Cerebellar cortex (tissue), 1 donor: ENCODE data around the gene AQP10.
"Not testable (repeated sequence)": the region's sequence is repeated elsewhere in the genome, so short reads cannot be mapped to it uniquely, and the experiment has no call there.

Source experiments
- DNase-seq: peaks from one replicate; pipeline ENCODE4 v3.0.0-alpha.2; 2015; ENCODE audit warnings: low spot score

Gene AQP10

DNA sequence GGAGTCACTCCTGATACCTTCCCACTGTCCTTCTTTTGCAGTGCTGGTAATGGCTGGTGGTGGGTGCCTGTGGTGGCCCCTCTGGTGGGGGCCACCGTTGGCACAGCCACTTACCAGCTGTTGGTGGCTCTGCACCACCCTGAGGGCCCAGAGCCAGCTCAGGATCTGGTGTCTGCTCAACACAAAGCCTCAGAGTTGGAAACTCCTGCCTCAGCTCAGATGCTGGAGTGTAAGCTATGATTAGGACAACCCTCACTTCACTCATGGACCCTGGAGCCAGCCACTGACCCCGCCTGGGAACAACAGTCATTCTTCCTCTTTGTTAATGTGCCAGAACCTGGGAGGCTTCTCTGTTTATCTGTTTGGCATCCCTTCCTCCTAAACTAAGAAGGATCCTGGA, 3.3 kb downstream of the AQP10 start:
- DNase-seq = no peak

DNA sequence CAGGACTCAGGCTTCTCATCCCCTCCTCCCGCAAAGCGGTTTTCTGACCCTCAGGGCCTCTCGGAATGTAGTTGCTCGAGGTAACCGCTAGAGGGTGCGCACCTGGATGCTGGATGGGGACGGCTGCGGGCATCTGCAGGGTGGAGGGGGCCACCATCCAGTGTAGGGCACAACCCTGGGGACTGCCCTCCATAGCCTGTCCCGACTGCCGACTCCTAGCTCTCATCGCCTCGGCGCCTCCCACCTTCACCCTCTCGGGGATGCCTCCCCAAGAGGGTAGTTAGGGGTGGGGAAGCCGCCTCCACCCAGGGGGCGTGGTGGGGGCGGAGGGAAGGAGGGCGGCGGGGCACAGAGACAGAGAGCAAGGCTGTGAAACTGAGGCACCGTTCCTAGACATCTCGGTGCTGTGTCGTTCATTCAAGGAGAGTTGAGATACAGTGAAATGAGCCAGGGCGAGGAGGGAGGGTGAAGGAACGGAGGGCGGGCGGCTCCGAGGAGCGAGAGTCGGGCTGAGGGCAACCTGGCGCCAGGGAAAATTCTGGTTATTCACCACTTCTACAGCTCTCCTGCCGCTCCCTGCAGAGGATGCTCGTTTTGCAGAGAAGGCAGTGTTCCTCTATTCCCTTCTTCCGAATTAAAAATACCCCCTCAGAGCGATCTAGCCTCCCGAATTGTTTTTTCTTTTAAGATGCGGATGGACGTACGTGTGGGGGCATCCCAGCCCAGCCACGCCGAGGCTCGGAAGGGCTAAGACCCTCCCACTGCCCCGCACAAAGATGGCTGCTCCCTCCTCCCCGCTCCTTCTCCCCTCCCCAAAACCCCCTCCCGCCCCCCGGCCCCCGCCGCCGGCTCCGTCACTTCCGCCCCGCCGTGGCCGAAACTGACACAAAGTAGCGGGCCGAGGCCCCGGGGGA, 4.0 kb downstream of the AQP10 start, which contains the start of gene ATP8B2:
TSS of gene ATP8B2 (plus strand) at position 857 of the 914 bp plus-strand sequence. CDS start 2,617 bp downstream, outside the sequence.
- DNase-seq = peak; percentile 87

- peak; percentile 86 for DNase-seq
Measured at GRCh38 chr1:154325583-154326545, 5.0 kb downstream of the AQP10 start.

DNA sequence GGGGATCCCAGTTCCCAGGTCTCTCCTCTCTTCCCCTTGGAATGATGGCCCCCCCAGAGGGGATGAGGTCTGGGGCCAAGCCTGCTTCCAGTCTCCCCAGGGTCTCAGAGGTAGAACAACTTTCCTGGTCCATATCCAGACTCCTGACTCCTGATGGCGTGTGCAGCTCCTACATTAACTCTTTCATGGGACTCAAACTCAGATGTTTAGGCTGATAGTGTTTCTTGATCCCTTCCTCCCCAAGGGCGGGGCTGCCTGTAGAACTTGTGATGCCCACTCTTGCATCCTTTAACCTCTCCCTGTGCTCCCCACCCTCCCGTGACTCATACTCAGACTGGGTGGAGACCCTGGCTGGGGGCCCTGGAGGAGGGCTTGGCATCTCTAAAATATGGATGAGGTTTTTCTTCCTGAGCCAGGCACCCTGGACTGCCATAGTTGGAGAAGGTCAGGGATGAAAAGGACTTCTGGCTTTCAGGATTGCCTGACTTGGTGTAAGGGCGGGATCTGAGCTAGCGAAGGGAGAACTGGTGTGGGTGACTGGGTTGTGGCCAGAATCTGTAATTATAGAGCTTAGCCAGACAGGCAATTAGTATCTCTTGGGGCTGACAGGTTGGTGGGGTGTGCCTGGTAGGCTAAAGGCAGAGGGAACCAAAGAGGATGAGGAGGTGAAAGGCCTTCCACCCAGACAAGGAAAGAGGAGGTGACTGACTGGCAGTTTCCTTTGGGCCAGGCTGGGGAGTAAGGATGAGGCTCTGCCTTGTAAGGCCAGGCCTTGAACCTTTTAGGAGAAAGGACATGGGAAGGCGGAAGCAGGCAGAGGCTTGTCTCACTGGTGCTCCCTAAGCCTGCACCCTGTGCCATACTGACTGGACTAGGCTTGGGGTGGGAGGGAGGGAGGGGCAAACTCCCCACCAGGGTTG, 5.9 kb downstream of the AQP10 start:
- no peak for DNase-seq

- no peak for DNase-seq
Measured at GRCh38 chr1:154327466-154328317, 6.8 kb downstream of the AQP10 start.

DNA sequence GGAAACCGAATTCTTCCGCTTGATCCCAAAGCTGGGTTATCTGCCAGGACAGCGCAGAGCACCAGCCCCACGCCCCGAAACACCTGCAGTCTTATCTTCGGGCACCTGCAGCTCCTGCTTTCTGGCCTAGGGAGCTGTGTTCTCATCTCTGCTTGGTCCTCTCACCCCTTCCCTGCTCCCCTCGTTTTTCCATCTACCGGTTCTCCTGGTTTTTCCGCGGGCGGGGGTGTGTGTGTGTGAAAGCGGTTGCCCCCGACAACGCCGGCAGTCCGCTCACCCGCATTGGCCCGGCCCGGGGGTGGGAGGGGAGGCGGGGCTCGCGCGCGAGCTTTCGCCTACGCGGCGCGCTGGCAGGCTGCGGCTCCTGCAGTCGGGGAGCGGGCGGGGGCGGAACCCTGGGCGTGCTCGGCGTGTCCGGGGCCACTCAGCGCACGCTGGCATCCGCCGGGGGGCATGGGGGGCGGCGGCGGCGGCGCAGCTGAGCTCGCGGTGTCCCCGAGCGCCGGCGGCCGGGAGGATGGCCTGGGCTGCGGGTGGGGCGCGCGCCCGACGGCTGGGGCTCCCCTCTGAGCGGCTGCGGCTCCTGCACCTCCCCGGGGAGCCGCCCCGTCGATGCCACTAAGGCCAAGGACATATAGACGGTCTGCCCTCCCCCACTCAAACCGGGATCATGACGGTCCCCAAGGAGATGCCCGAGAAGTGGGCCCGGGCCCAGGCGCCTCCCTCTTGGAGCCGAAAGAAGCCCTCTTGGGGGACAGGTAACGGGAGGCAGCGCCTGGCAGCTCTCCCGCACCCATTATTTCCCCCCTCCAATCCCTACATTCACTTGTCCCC, 7.6 kb downstream of the AQP10 start:
- DNase-seq = peak; percentile 73

GRCh38 chr1:154329152-154329521, 8.2 kb downstream of the AQP10 start:
- no peak for DNase-seq

DNA sequence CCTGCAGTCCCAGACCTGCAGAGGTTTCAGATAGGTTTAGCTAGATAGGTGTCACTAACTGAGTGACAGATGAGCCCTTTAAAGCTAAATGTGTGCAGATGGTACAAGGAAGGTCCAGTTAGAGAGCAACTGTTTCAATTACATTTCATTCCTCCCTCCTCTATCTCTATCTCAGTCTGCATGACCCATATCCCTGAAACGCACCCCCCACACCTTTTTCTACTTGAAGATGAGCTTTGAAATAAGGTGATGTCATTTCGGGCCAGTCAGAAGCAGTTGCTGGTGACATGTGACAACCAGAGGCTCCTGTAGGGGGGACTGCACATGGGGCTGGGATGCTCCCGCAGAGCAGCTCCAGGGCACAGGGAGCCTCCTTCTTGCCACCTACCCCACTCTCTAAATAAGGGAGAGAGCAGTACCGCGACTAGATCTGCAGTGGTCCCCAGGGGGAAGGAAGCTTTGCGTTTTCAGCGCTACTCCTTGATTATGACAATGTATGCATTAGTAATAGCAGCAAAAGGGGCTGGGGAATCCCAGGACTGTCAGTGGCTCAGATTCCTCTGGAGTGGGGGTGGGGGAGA, 8.7 kb downstream of the AQP10 start:
- DNase-seq = peak; percentile 94

- no peak for DNase-seq
Measured at GRCh38 chr1:154330669-154331068, 9.8 kb downstream of the AQP10 start.

GRCh38 chr1:154334079-154335024, 13.5 kb downstream of the AQP10 start:
- no peak for DNase-seq

GRCh38 chr1:154335025-154335714, 14.3 kb downstream of the AQP10 start:
- peak; percentile 84 for DNase-seq

DNA sequence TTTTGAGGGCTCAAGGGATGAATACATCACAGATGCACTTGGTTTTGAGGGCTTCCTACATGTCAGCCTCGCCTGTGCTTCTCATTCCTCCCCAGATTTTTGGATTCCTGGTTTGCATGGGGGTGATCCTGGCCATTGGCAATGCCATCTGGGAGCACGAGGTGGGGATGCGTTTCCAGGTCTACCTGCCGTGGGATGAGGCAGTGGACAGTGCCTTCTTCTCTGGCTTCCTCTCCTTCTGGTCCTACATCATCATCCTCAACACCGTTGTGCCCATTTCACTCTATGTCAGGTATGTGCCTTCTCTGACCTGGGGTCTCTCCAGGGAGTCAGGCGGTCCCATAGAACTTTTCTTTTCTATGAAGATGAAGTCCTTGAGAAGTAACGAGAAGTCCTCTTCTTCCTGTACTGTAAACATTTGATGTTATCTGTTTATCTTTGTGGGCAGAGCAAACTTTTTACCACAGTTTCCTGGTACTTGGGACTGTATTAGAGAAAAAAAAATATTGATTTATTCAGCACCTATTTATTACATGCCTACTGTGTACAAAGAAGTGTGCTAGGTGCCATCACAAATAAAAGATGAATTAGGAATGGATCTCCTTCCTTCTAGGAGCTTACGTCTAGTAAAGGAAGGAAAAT, 16.5 kb downstream of the AQP10 start:
- DNase-seq = no peak

DNA sequence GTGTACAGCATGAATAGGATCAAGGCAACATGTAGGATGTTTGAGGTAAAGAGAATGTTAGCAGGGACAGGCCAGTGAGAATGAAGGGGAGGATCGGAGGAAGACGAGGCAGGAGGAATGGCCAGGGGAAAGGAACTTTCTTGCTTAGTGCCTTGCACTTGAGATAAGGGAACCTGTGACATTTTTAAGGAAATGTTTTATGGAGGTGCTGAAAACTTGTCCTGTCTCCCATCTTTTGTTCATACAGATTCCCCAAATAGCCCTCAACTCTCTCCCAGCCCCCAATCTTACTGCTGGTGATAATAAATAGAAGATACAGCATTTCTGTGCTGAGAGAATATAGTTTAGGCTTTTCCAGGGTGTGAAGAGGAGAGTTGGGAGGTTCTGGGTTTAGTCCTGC, 18.0 kb downstream of the AQP10 start:
- no peak for DNase-seq

- not testable (repeated sequence) for DNase-seq
Measured at GRCh38 chr1:154341366-154341765, 20.5 kb downstream of the AQP10 start.

- DNase-seq = no peak
Measured at GRCh38 chr1:154342132-154342531, 21.2 kb downstream of the AQP10 start.

DNA sequence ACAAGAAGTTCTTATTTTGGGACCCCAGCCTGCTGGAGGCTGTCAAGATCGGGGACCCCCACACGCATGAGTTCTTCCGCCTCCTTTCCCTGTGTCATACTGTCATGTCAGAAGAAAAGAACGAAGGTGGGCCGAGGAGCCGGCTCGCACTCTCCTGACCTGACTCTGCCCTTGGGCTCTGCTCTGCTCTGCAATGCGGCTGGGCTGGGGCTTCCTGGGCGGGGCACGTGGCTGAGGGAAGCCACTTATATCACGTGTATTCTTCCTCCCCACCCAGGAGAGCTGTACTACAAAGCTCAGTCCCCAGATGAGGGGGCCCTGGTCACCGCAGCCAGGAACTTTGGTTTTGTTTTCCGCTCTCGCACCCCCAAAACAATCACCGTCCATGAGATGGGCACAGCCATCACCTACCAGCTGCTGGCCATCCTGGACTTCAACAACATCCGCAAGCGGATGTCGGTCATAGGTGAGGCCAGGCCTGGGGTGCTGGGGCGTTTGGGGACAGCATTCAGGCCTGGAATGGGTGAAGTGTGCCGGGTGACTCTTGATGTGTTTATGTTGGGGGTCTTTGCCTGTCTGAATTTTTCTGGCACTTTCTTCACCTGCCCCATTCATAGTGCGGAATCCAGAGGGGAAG, 22.1 kb downstream of the AQP10 start:
- no peak for DNase-seq
